ENCODE data around the gene FTCDNL1. TPM values are rescaled to one million over a fixed set of nuclear protein-coding genes. Genes with fewer than 3 reads are reported as not detected.

The FTCDNL1 gene
- total RNA-seq, 1 experiment from 2014 or later: 0.11 TPM

DNA sequence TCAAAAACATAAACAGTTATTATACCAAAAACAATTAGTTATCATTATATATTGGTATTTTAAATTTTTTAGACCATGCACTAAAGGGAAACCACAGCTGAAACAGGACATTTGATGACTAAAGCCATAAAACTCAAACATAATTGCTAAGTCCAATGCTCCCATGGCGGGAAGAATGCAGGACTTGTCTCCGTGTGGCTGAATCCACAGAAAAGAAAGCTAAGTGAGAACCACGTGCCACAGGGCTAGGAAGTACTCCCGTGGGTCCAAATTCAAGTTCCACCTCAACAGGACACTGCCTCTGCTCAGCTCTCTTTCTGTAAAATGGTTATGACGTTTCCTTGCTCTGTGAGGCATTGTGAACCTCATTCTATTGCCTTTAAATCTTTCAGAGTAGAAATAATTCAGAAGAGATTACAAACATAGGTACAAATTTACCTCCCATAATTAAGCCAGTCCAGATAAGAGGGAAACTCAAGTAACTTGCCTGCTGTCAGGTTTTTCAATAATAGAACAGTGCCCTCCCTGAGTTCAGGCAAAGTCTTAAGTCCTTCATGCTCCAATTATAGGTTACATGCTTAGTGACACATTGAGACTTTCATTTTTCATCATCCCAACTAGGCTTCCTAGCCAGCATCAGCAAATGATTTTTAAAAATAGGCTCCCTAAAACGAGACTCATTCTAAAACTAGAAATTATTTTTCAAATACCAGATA is 36.7 kb downstream of the FTCDNL1 start:
- POLR2A ChIA-PET (ENCODE audit: unreplicated experiment): no interaction called here
- Histone ChIP-seq H3K9me2 (replicated peaks; ENCODE audit: low read length) (no peaks in the 10 kb centered on the region), H3K36me3 (ENCODE audit: low read depth, low read length) (no peaks in the 10 kb centered on the region), H3K79me2 (ENCODE audit: low read length) (no peaks in the 10 kb centered on the region), H4K20me1 (ENCODE audit: low read length) (no peaks in the 10 kb centered on the region), H3K27ac (ENCODE audit: low read length) (no peak overlapping the region), H2AFZ (ENCODE audit: low read length) (no peak overlapping the region), H3K9ac (ENCODE audit: low read length) (no peak overlapping the region), H3K27me3 (ENCODE audit: low read length) (peaks cover 73% of the 10 kb centered on the region), H3K4me2 (ENCODE audit: low read length) (no peak overlapping the region), H3K4me1 (ENCODE audit: insufficient read depth, low read length) (no peaks in the 10 kb centered on the region), H3K9me3 (ENCODE audit: low read length) (no peaks in the 10 kb centered on the region), H3F3A (ENCODE audit: low read length, unreplicated experiment) (no peaks in the 10 kb centered on the region), H3K4me3 (ENCODE audit: low read length) (no peak overlapping the region)
- BruUV-seq (replicated peaks): no TSS peak
- TF ChIP-seq, protein P1, sequence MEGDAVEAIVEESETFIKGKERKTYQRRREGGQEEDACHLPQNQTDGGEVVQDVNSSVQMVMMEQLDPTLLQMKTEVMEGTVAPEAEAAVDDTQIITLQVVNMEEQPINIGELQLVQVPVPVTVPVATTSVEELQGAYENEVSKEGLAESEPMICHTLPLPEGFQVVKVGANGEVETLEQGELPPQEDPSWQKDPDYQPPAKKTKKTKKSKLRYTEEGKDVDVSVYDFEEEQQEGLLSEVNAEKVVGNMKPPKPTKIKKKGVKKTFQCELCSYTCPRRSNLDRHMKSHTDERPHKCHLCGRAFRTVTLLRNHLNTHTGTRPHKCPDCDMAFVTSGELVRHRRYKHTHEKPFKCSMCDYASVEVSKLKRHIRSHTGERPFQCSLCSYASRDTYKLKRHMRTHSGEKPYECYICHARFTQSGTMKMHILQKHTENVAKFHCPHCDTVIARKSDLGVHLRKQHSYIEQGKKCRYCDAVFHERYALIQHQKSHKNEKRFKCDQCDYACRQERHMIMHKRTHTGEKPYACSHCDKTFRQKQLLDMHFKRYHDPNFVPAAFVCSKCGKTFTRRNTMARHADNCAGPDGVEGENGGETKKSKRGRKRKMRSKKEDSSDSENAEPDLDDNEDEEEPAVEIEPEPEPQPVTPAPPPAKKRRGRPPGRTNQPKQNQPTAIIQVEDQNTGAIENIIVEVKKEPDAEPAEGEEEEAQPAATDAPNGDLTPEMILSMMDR (conservative IDR thresholded peaks at IDR 0.05; ENCODE audit: low read depth, low read length): no peak
- TF ChIP-seq EZH2 (IDR thresholded peaks at IDR 0.05; ENCODE audit: low read length, unreplicated experiment) (no peak), EZH2phosphoT487 (IDR thresholded peaks at IDR 0.05; ENCODE audit: borderline replicate concordance, low read length) (no peak)
- DNase-seq: peak; percentile 11
- intact Hi-C loops (cut with micrococcal nuclease): no loop called here
- no peak for ATAC-seq
- CTCF ChIA-PET: no interaction called here

DNA sequence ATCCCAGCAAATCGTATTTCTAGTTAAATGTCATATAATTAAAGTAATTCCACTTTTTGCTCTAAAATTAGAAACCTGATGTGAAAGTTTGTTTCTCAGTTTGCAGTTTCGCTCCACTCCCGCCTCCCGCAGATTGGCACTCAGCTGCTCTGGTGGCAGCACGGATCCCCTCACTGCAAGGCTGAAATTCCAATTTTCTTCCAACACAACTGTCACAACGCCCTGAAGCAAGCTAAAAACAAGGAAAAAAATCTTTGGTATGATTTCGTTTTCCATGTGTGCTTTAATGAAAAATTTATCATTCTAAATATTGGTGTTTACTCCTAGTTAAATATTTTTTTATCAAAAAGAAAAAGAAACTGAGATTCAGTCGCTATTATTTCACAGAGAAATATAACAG is 38.5 kb downstream of the FTCDNL1 start:
- Histone ChIP-seq H3K9me2 (replicated peaks; ENCODE audit: low read length) (no peaks in the 10 kb centered on the region), H4K20me1 (ENCODE audit: low read length) (no peaks in the 10 kb centered on the region), H3K27ac (ENCODE audit: low read length) (no peak overlapping the region), H3K79me2 (ENCODE audit: low read length) (no peaks in the 10 kb centered on the region), H2AFZ (ENCODE audit: low read length) (no peak overlapping the region), H3K4me1 (ENCODE audit: insufficient read depth, low read length) (no peaks in the 10 kb centered on the region), H3K9ac (ENCODE audit: low read length) (no peak overlapping the region), H3K4me2 (ENCODE audit: low read length) (no peak overlapping the region), H3K4me3 (ENCODE audit: low read length) (no peak overlapping the region), H3K36me3 (ENCODE audit: low read depth, low read length) (no peaks in the 10 kb centered on the region), H3K9me3 (ENCODE audit: low read length) (no peaks in the 10 kb centered on the region), H3K27me3 (ENCODE audit: low read length) (peaks cover 64% of the 10 kb centered on the region), H3F3A (ENCODE audit: low read length, unreplicated experiment) (no peaks in the 10 kb centered on the region)
- ATAC-seq (no peak), DNase-seq (no peak)
- BruUV-seq (replicated peaks): no TSS peak
- ChIA-PET POLR2A (ENCODE audit: unreplicated experiment) (no interaction called here), CTCF (no interaction called here)
- no peak for TF ChIP-seq EZH2 (IDR thresholded peaks at IDR 0.05; ENCODE audit: low read length, unreplicated experiment)
- TF ChIP-seq, protein P1 (conservative IDR thresholded peaks at IDR 0.05; ENCODE audit: low read depth, low read length): no peak
- TF ChIP-seq EZH2phosphoT487 (IDR thresholded peaks at IDR 0.05; ENCODE audit: borderline replicate concordance, low read length): no peak
- intact Hi-C loops (cut with micrococcal nuclease): no loop called here

DNA sequence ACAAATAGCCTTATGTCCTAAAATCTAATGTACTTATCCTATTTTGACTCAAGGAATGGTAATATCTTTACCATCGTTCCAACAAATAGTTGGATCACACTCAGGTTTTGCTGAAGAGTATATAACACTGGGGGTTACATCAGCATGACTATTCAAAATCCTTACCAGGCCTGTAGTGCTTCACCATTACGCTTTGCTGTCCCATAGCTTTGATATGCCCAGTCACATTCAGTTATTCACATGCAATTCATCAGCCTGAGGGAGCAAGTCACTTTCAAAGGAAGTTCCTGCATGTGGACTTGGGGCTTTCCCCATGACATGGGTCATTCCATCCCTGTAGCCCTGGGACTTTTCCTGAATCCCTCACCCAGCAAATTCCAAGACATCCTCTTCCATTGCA is 39.6 kb downstream of the FTCDNL1 start:
- no peak overlapping the region for H3K4me2 ChIP-seq (ENCODE audit: low read length)
- ATAC-seq (no peak), DNase-seq (no peak)
- no peaks in the 10 kb centered on the region for H3K9me3 ChIP-seq (ENCODE audit: low read length)
- H3F3A ChIP-seq (ENCODE audit: low read length, unreplicated experiment): no peaks in the 10 kb centered on the region
- no peaks in the 10 kb centered on the region for H3K36me3 ChIP-seq (ENCODE audit: low read depth, low read length)
- H4K20me1 ChIP-seq (ENCODE audit: low read length): no peaks in the 10 kb centered on the region
- H3K4me1 ChIP-seq (ENCODE audit: insufficient read depth, low read length): no peaks in the 10 kb centered on the region
- H3K79me2 ChIP-seq (ENCODE audit: low read length): no peaks in the 10 kb centered on the region
- TF ChIP-seq EZH2 (IDR thresholded peaks at IDR 0.05; ENCODE audit: low read length, unreplicated experiment) (no peak), EZH2phosphoT487 (IDR thresholded peaks at IDR 0.05; ENCODE audit: borderline replicate concordance, low read length) (no peak)
- POLR2A ChIA-PET (ENCODE audit: unreplicated experiment): no interaction called here
- no peak overlapping the region for H3K9ac ChIP-seq (ENCODE audit: low read length)
- intact Hi-C loops (cut with micrococcal nuclease): no loop called here
- no peak overlapping the region for H3K4me3 ChIP-seq (ENCODE audit: low read length)
- H2AFZ ChIP-seq (ENCODE audit: low read length): no peak overlapping the region
- H3K9me2 ChIP-seq (replicated peaks; ENCODE audit: low read length): no peaks in the 10 kb centered on the region
- H3K27ac ChIP-seq (ENCODE audit: low read length): no peak overlapping the region
- H3K27me3 ChIP-seq (ENCODE audit: low read length): peaks cover 55% of the 10 kb centered on the region
- CTCF ChIA-PET: no interaction called here
- BruUV-seq (replicated peaks): no TSS peak

Measured in PC-3 (cell line).